SU-DHL-6 (cell line): ENCODE results near the gene NAP1L1.

ENCODE experiments used
- H2AFZ ChIP-seq: fragments of 200-600 bp; sonication (generic); 2 replicates; pipeline ENCODE4 v1.6.1; 2014; ENCODE audit warnings: low read depth, mild to moderate bottlenecking, moderate library complexity, mixed read lengths, antibody characterized with exemption, low read length; ENCODE audit not compliant: severe bottlenecking
- H3F3A ChIP-seq: fragments of 200-600 bp; shearing (Covaris generic); 2 replicates; pipeline ENCODE4 v1.6.0; 2016; ENCODE audit warnings: antibody characterized with exemption, mild to moderate bottlenecking; ENCODE audit not compliant: insufficient read depth
- H3K27ac ChIP-seq: fragments of 200-600 bp; sonication (generic); 2 replicates; pipeline ENCODE4 v1.5.1; 2016; ENCODE audit warnings: low read depth, mild to moderate bottlenecking, low read length, moderate library complexity, mixed read lengths
- H3K27me3 ChIP-seq: fragments of 200-600 bp; sonication (generic), shearing (Covaris generic); 2 replicates; pipeline ENCODE4 v1.6.0; 2014; ENCODE audit warnings: mild to moderate bottlenecking, low read length
- H3K36me3 ChIP-seq: fragments of 200-600 bp; sonication (generic); 2 replicates; pipeline ENCODE4 v1.6.1; 2014; ENCODE audit warnings: mild to moderate bottlenecking, low read length, mixed read lengths
- H3K4me2 ChIP-seq: fragments of 300-600, 200-600 bp; shearing (Covaris generic), sonication (generic); 2 replicates; pipeline ENCODE4 v1.6.0; 2014; ENCODE audit warnings: low read length, low read depth, mild to moderate bottlenecking; ENCODE audit not compliant: poor library complexity, severe bottlenecking
- H3K4me3 ChIP-seq: fragments of 200-600 bp; sonication (generic); 2 replicates; pipeline ENCODE4 v1.5.1; 2014; ENCODE audit warnings: antibody characterized with exemption, low read length, mild to moderate bottlenecking, mixed read lengths; ENCODE audit not compliant: insufficient read depth, poor library complexity, severe bottlenecking
- H3K79me2 ChIP-seq: fragments of 200-600 bp; sonication (generic); 2 replicates; pipeline ENCODE4 v1.6.1; 2014; ENCODE audit warnings: mild to moderate bottlenecking, low read length, moderate library complexity; ENCODE audit not compliant: insufficient read depth
- H3K9ac ChIP-seq: fragments of 200-600 bp; sonication (generic); 2 replicates; pipeline ENCODE4 v1.7.0; 2014; ENCODE audit warnings: mild to moderate bottlenecking, low read length
- H3K9me2 ChIP-seq: fragments of 200-600 bp; sonication (generic); replicated peaks from 2 replicates; pipeline ENCODE4 v1.6.1; 2014; ENCODE audit warnings: low read length; ENCODE audit not compliant: insufficient read depth
- H3K9me3 ChIP-seq: fragments of 200-600 bp; sonication (generic); 2 replicates; pipeline ENCODE4 v1.6.1; 2014; ENCODE audit warnings: low read length, mixed read lengths; ENCODE audit not compliant: insufficient read depth
- H4K20me1 ChIP-seq: fragments of 200-600 bp; sonication (generic); 2 replicates; pipeline ENCODE4 v1.6.1; 2014; ENCODE audit warnings: low read depth, mild to moderate bottlenecking, antibody characterized with exemption, low read length, moderate library complexity, mixed read lengths
- EZH2phosphoT487 ChIP-seq: fragments of 200-600 bp; sonication (generic), shearing (Covaris generic); conservative IDR thresholded peaks from 2 replicates; pipeline ENCODE4 v1.6.1; 2018; ENCODE audit warnings: mild to moderate bottlenecking, antibody characterized with exemption, low read length, moderate library complexity, mixed read lengths
- TF ChIP-seq, protein P1 (sequence below): fragments of 200-600 bp; sonication (generic); IDR thresholded peaks from one replicate; pipeline ENCODE4 v1.5.1; 2017; ENCODE audit warnings: antibody characterized with exemption, mild to moderate bottlenecking, low read length, moderate library complexity; ENCODE audit not compliant: insufficient read depth, poor library complexity, severe bottlenecking

NAP1L1 gene

DNA sequence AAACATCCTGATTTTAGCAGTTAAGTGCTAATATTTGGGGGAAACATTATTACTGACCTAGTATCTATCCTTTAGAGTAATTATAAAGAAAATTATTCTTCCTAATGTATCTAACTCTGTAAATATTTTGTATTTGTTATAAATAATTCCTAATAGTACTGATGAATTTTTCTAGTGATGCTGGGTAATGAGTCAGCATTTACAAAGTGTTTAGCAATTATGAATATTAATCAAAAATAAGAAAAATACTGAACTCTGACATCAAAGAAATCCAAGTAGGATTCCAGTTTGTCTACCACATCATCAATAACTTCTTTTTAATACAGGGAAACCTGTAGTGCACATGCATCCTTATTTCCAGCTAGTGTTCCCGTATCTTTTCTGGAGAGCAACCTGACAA lies 9.0 kb downstream of the NAP1L1 start:
- Histone ChIP-seq H3K27ac (no peak overlapping the region), H3K9me2 (no peaks in the 10 kb centered on the region), H3F3A (0 out of 2 replicates have a peak, but pooled peaks cover 11% of the 10 kb centered on the region), H3K36me3 (peaks cover 59% of the 10 kb centered on the region), H3K27me3 (no peaks in the 10 kb centered on the region), H2AFZ (no peak overlapping the region), H3K9me3 (no peaks in the 10 kb centered on the region), H3K9ac (no peak overlapping the region), H3K79me2 (peaks cover 100% of the 10 kb centered on the region), H3K4me2 (no peak overlapping the region), H3K4me3 (no peak overlapping the region), H4K20me1 (peaks cover 97% of the 10 kb centered on the region)
- no peak for TF ChIP-seq EZH2phosphoT487
- TF ChIP-seq, protein P1, sequence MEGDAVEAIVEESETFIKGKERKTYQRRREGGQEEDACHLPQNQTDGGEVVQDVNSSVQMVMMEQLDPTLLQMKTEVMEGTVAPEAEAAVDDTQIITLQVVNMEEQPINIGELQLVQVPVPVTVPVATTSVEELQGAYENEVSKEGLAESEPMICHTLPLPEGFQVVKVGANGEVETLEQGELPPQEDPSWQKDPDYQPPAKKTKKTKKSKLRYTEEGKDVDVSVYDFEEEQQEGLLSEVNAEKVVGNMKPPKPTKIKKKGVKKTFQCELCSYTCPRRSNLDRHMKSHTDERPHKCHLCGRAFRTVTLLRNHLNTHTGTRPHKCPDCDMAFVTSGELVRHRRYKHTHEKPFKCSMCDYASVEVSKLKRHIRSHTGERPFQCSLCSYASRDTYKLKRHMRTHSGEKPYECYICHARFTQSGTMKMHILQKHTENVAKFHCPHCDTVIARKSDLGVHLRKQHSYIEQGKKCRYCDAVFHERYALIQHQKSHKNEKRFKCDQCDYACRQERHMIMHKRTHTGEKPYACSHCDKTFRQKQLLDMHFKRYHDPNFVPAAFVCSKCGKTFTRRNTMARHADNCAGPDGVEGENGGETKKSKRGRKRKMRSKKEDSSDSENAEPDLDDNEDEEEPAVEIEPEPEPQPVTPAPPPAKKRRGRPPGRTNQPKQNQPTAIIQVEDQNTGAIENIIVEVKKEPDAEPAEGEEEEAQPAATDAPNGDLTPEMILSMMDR, result no peak

DNA sequence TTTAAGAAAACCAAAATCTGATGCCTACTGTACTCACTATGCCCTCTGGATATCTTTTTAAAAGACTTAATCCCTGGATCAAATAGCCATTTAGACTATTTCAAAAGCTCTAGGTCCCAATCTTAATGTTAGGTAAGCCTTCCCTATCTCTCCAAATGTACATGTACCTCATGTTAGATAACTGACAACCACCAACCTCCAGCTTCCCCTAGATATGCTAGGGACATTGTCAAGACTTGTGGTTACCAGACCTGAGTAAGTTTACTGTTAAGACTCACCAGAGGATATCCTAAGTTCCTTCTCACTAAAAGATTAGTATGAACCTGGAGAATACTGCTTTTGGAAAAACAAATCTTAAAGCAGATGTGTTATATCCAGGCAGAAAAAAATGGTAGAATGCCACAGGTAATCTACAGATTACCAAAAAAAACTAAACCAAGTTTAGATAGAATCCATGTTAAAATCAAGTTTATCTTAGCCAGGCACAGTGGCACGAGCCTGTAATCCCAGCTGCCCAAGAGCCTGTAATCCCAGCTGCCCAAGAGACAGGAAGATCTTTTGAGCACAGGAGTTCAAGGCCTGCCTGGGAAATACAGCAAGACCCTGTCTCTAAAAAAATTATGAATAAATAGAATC lies 9.7 kb downstream of the NAP1L1 start:
- H3K27me3 ChIP-seq, result no peaks in the 10 kb centered on the region
- H3K79me2 ChIP-seq, result peaks cover 100% of the 10 kb centered on the region
- no peak overlapping the region for H3K4me2 ChIP-seq
- no peak for TF ChIP-seq EZH2phosphoT487
- TF ChIP-seq, protein P1, result no peak
- no peaks in the 10 kb centered on the region for H3K9me3 ChIP-seq
- no peak overlapping the region for H3K4me3 ChIP-seq
- no peak overlapping the region for H3K27ac ChIP-seq
- no peak overlapping the region for H2AFZ ChIP-seq
- H3K9me2 ChIP-seq, result no peaks in the 10 kb centered on the region
- no peak overlapping the region for H3K9ac ChIP-seq
- peaks cover 63% of the 10 kb centered on the region for H3K36me3 ChIP-seq
- H4K20me1 ChIP-seq, result peaks cover 95% of the 10 kb centered on the region
- H3F3A ChIP-seq, result 0 out of 2 replicates have a peak, but pooled peaks cover 11% of the 10 kb centered on the region

DNA sequence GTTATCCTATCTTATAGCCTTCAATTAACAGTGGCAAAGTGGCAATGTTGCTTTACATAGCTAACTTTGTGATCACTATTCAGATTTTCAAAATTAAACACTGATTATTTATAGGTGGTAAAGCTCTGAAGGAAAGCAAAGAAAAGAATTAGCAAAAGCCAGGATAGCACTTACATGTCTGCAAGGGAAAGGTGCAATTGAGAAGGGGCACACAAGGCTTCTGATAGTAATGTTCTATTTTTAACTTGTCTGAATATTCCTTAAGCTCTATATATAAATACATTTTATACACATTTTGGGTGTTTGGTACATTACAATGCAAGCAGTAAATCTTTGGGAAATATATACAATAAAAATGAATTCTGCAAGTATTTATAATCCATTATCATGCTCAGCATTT lies 10.9 kb downstream of the NAP1L1 start:
- no peak overlapping the region for H3K4me3 ChIP-seq
- H3K9ac ChIP-seq, result no peak overlapping the region
- H3K9me2 ChIP-seq, result no peaks in the 10 kb centered on the region
- H3K79me2 ChIP-seq, result peaks cover 100% of the 10 kb centered on the region
- no peak overlapping the region for H3K27ac ChIP-seq
- H3K36me3 ChIP-seq, result peaks cover 75% of the 10 kb centered on the region
- H3K27me3 ChIP-seq, result no peaks in the 10 kb centered on the region
- H4K20me1 ChIP-seq, result peaks cover 94% of the 10 kb centered on the region
- no peaks in the 10 kb centered on the region for H3K9me3 ChIP-seq
- TF ChIP-seq, protein P1, result no peak
- TF ChIP-seq EZH2phosphoT487, result no peak
- H3F3A ChIP-seq, result peaks cover 13% of the 10 kb centered on the region; the same call in 1 of the 2 replicates
- no peak overlapping the region for H2AFZ ChIP-seq
- no peak overlapping the region for H3K4me2 ChIP-seq
